GM23338 (cell line): ENCODE results near the gene KLF1. TPM values are rescaled to one million over a fixed set of nuclear protein-coding genes. Genes with fewer than 3 reads are reported as not detected.

Experiments
- ATAC-seq: fragments of 200-7000 bp; cut with Tn5 transposase; 3 replicates; pipeline ENCODE4 v1.9.1; 2020
- DNase-seq: peaks from one replicate; pipeline ENCODE4 v3.0.0-alpha.2; 2015; ENCODE audit warnings: low spot score
- H2AFZ ChIP-seq: fragments of 200-600 bp; sonication (generic); 2 replicates; pipeline ENCODE4 v1.8.0; 2016; ENCODE audit warnings: antibody characterized with exemption, mild to moderate bottlenecking, moderate library complexity
- H3F3A ChIP-seq: fragments of 200-600 bp; sonication (generic); replicated peaks from 2 replicates; pipeline ENCODE4 v1.8.0; 2017; ENCODE audit warnings: antibody characterized with exemption, mixed run types, low read depth
- H3K27ac ChIP-seq: fragments of 200-600 bp; sonication (generic); 2 replicates; pipeline ENCODE4 v1.6.1; 2016; ENCODE audit warnings: low read depth
- H3K27me3 ChIP-seq: fragments of 200-600 bp; sonication (generic); 2 replicates; pipeline ENCODE4 v1.8.0; 2016; ENCODE audit warnings: mild to moderate bottlenecking, mixed run types, moderate library complexity; ENCODE audit not compliant: insufficient read depth
- H3K36me3 ChIP-seq: fragments of 200-600 bp; sonication (generic); 2 replicates; pipeline ENCODE4 v1.8.0; 2016; ENCODE audit warnings: mild to moderate bottlenecking; ENCODE audit not compliant: insufficient read depth
- H3K4me1 ChIP-seq: fragments of 200-600 bp; sonication (generic); 2 replicates; pipeline ENCODE4 v1.8.0; 2016; ENCODE audit warnings: mild to moderate bottlenecking, moderate library complexity; ENCODE audit not compliant: insufficient read depth
- H3K4me2 ChIP-seq: fragments of 200-600 bp; sonication (generic); 2 replicates; pipeline ENCODE4 v1.7.1; 2017; ENCODE audit warnings: mixed run types
- H3K4me3 ChIP-seq: fragments of 200-600 bp; sonication (generic); 2 replicates; pipeline ENCODE4 v1.6.1; 2016; ENCODE audit warnings: mixed run types
- H3K79me2 ChIP-seq: fragments of 200-600 bp; sonication (generic); replicated peaks from 2 replicates; pipeline ENCODE4 v1.8.0; 2017; ENCODE audit warnings: mild to moderate bottlenecking; ENCODE audit not compliant: insufficient read depth
- H3K9me2 ChIP-seq: fragments of 200-600 bp; sonication (generic); 2 replicates; pipeline ENCODE4 v1.8.0; 2017; ENCODE audit not compliant: insufficient read depth
- H4K20me1 ChIP-seq: fragments of 200-600 bp; sonication (generic); replicated peaks from 2 replicates; pipeline ENCODE4 v1.8.0; 2017; ENCODE audit warnings: mild to moderate bottlenecking; ENCODE audit not compliant: insufficient read depth
- H3K27ac Mint-ChIP-seq: 2 replicates; pipeline ENCODE4 v1.8.0; 2020; ENCODE audit warnings: inconsistent platforms, mild to moderate bottlenecking, moderate library complexity, mixed read lengths
- H3K27me3 Mint-ChIP-seq: 3 replicates; pipeline ENCODE4 v1.8.0; 2022; ENCODE audit warnings: low read depth, mild to moderate bottlenecking, moderate library complexity, mixed read lengths, inconsistent platforms; ENCODE audit not compliant: insufficient read depth, poor library complexity
- H3K36me3 Mint-ChIP-seq: 3 replicates; pipeline ENCODE4 v1.8.0; 2021; ENCODE audit warnings: low read depth, mild to moderate bottlenecking, inconsistent platforms, moderate library complexity, mixed read lengths
- H3K4me1 Mint-ChIP-seq: 3 replicates; pipeline ENCODE4 v1.8.0; 2020; ENCODE audit warnings: mild to moderate bottlenecking, inconsistent platforms, mixed read lengths
- H3K4me3 Mint-ChIP-seq: 3 replicates; pipeline ENCODE4 v1.8.0; 2021; ENCODE audit warnings: moderate library complexity, mild to moderate bottlenecking, inconsistent platforms, mixed read lengths
- H3K9me3 Mint-ChIP-seq: 3 replicates; pipeline ENCODE4 v1.8.0; 2020; ENCODE audit warnings: moderate library complexity, mild to moderate bottlenecking, inconsistent platforms, mixed read lengths
- CREB1 ChIP-seq: fragments of 250-450 bp; sonication (Bioruptor Pico); IDR thresholded peaks from 2 replicates; pipeline ENCODE4 v1.5.0; 2020; ENCODE audit warnings: low read depth, mild to moderate bottlenecking, moderate library complexity
- ETS1 ChIP-seq: IDR thresholded peaks from 2 replicates; pipeline ENCODE4 v1.6.1; 2016; ENCODE audit warnings: antibody characterized with exemption
- JUNB ChIP-seq: IDR thresholded peaks from one replicate; pipeline ENCODE4 v1.6.1; 2016; ENCODE audit warnings: antibody characterized with exemption; ENCODE audit not compliant: unreplicated experiment
- STAT1 ChIP-seq: IDR thresholded peaks from one replicate; pipeline ENCODE4 v1.6.1; 2016; ENCODE audit warnings: antibody characterized with exemption; ENCODE audit not compliant: unreplicated experiment
- ZNF114 ChIP-seq: fragments of 250-450 bp; sonication (Bioruptor Pico); IDR thresholded peaks from 2 replicates; pipeline ENCODE4 v1.5.0; 2020; ENCODE audit warnings: mild to moderate bottlenecking, moderate library complexity
- ZNF331 ChIP-seq: fragments of 250-450 bp; sonication (Bioruptor Pico); IDR thresholded peaks from 2 replicates; pipeline ENCODE4 v1.5.0; 2020; ENCODE audit warnings: low read depth, mild to moderate bottlenecking, moderate library complexity
- ZNF462 ChIP-seq: fragments of 250-450 bp; sonication (Bioruptor Pico); IDR thresholded peaks from 2 replicates; pipeline ENCODE4 v1.5.0; 2020; ENCODE audit warnings: mild to moderate bottlenecking, moderate library complexity
- polyA plus RNA-seq: library from polyadenylated mRNA; unstranded; fragments of >200 nt; fragmentation: Nextera tagmentation; extraction: Ambion mirVana; gene quantifications from 2 replicates; pipeline ENCODE4 v1.2.1, GENCODE V29; 2016
- total RNA-seq: library from RNA; depleted of rRNA; stranded (reverse); fragments of >200 nt; shearing (Covaris generic); gene quantifications from 2 replicates; pipeline ENCODE4 v1.2.3, GENCODE V29; 2014

The KLF1 gene
- total and polyA plus RNA-seq, 2 experiments from 2014 or later, result 0.74 to 1.1 TPM

GRCh38 chr19:12864143-12864542, 22.9 kb downstream of the KLF1 start (continued):
- TF ChIP-seq ZNF462 (CRISPR knock-in tag) (no peak), ZNF114 (no peak), STAT1 (no peak), ZNF331 (CRISPR knock-in tag) (no peak), JUNB (no peak), CREB1 (CRISPR knock-in tag) (no peak), ETS1 (no peak)

GRCh38 chr19:12859546-12859945, 27.5 kb downstream of the KLF1 start:
- no peaks in the 10 kb centered on the region for H3K4me1 ChIP-seq
- H3K4me1 Mint-ChIP-seq, result peaks cover 1% of the 10 kb centered on the region; the same call in 2 of the 3 replicates
- peaks cover 4% of the 10 kb centered on the region for H3K27me3 Mint-ChIP-seq
- ATAC-seq (no peak), DNase-seq (no peak)
- no peak overlapping the region for H3K4me3 Mint-ChIP-seq
- H3K27me3 ChIP-seq, result no peaks in the 10 kb centered on the region
- H3K9me3 Mint-ChIP-seq, result no peaks in the 10 kb centered on the region; the same call in 1 of the 3 replicates
- H3K79me2 ChIP-seq, result no peaks in the 10 kb centered on the region
- no peak overlapping the region for H2AFZ ChIP-seq
- peaks cover 3% of the 10 kb centered on the region; the same call in 1 of the 2 replicates for H3F3A ChIP-seq
- H3K4me3 ChIP-seq, result no peak overlapping the region
- H3K9me2 ChIP-seq, result no peaks in the 10 kb centered on the region
- H3K4me2 ChIP-seq, result no peak overlapping the region
- no peaks in the 10 kb centered on the region; the same call in 1 of the 2 replicates for H4K20me1 ChIP-seq
- no peak overlapping the region for H3K27ac ChIP-seq
- no peaks in the 10 kb centered on the region for H3K36me3 ChIP-seq
- no peak for TF ChIP-seq CREB1 (CRISPR knock-in tag)
- no peak overlapping the region for H3K27ac Mint-ChIP-seq
- H3K36me3 Mint-ChIP-seq, result peaks cover 44% of the 10 kb centered on the region
